SH-SY5Y (cell line): Measurements from ENCODE around the gene RASD1.

Experiments
- GATA2 ChIP-seq: IDR thresholded peaks from 2 replicates; pipeline ENCODE4 v1.6.1; 2011; ENCODE audit warnings: mild to moderate bottlenecking, low read depth, low read length
- GATA3 ChIP-seq: IDR thresholded peaks from 2 replicates; pipeline ENCODE4 v1.6.1; 2011; ENCODE audit warnings: low read depth, mild to moderate bottlenecking, low read length, moderate library complexity

DNA sequence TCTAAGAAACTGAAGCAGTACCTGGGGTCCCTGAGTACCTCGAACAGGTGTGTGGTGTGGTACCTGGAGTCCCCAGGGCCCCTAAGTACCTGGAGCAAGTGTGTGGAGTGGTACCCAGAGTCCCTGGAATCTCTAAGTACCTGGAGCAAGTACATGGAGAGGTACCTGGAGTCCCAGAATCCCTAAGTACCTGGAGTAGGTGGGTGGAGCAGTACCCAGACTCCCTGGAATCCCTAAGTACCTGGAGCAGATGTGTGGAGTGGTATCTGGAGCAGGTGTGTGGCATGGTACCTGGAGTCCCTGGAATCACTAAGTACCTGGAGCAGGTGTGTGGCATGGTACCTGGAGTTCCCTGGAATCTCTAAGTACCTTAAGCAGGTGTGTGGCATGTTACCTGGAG is 41.9 kb downstream of the RASD1 start:
- TF ChIP-seq GATA2 (no peak), GATA3 (no peak)
